ENCODE results near the gene CCDC40. TPM values are rescaled to one million over a fixed set of nuclear protein-coding genes. Genes with fewer than 3 reads are reported as not detected.
"Not testable (repeated sequence)": the region's sequence is repeated elsewhere in the genome, so short reads cannot be mapped to it uniquely, and the experiment has no call there.

CCDC40 gene
- total and polyA plus RNA-seq, 7 donors: 1.4 to 25.8 (median 5.3) TPM; not detected in 2

DNA sequence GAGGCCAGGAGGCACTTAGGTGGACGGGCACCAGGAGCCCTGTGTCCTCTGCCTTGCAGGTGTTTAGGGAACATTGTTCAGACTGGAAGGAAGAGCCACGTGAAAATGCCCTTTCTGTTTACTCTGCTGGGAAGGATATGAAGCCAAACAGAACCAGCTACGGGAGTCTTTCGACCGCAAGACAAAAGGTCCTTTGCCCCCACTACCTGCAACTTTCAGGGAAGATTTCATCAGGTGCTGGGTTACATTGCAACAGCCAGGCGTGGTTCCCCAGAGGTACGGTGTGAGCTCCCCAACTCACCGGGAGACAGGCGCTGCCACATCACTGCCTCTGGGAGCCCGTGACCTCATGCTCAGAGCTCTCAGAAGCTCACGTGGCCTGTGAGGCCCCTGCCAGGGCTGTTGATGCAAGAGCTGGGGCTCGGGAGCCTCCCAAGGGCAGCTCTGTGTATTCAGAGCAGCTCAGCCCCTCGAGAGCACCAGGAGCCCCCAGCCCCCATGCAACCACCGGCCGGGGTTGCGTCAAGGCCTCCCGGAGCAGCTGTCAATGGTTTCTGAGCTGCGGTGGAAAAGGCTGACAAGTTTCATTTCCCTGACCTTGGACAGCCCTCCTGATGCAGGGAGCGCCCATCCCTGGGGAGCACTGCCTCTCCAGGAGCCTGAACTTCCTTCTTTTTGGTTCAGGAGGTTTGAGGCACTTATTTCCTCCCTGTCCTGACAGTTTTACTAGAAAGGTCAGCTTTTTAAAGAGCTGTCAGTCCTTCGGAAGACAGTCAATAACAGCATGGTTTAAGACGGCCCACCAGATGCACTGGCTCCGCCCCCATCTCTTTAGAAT, 42.8 kb upstream of the CCDC40 start:
- TF ChIP-seq POLR2AphosphoS5 (IDR thresholded peaks at IDR 0.05) (peak in 1 of 4 donors; percentile 75), EP300 (IDR thresholded peaks at IDR 0.05) (peak in 1 of 4 donors; percentile 61), POLR2A (IDR thresholded peaks at IDR 0.05) (no peak)
- TF ChIP-seq, protein P1, sequence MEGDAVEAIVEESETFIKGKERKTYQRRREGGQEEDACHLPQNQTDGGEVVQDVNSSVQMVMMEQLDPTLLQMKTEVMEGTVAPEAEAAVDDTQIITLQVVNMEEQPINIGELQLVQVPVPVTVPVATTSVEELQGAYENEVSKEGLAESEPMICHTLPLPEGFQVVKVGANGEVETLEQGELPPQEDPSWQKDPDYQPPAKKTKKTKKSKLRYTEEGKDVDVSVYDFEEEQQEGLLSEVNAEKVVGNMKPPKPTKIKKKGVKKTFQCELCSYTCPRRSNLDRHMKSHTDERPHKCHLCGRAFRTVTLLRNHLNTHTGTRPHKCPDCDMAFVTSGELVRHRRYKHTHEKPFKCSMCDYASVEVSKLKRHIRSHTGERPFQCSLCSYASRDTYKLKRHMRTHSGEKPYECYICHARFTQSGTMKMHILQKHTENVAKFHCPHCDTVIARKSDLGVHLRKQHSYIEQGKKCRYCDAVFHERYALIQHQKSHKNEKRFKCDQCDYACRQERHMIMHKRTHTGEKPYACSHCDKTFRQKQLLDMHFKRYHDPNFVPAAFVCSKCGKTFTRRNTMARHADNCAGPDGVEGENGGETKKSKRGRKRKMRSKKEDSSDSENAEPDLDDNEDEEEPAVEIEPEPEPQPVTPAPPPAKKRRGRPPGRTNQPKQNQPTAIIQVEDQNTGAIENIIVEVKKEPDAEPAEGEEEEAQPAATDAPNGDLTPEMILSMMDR (IDR thresholded peaks at IDR 0.05): no peak
- H3K36me3 ChIP-seq: no peaks in the 10 kb centered on the region
- WGBS, 2 donors: 16 to 36% methylated on average over 22 of the region's 22 CpGs
- H3K27me3 ChIP-seq: no peaks in the 10 kb centered on the region
- peaks cover 3 to 42% (median 34%) of the 10 kb centered on the region in 4 donors for H3K4me1 ChIP-seq
- peak overlapping the region in 1 of 4 donors; percentile 71 for H3K27ac ChIP-seq
- no peak overlapping the region for H3K4me3 ChIP-seq
- DNase-seq: peak; percentile 96
- H3K9me3 ChIP-seq: no peaks in the 10 kb centered on the region
- intact Hi-C loops (cut with DNase I): loop anchor here (2.0 kb wide), 2 partner anchors 43 to 205 kb away; no protein-coding TSS in a partner anchor

DNA sequence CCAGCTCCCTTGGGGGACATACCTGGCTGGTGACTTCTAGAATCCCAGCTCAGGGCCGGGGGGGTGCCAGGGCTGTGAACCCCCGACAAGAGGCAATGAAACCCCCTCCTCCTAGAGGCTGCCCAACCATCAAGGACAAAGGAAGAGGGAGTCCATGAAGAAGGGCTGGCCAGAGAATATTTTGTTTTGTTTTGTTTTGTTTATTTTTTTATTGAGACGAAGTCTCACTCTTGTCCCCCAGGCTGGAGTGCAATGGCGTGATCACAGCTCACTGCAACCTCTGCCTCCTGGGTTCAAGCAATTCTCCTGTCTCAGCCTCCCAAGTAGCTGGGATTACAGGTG, 42.2 kb upstream of the CCDC40 start:
- DNase-seq; H3K9me3 ChIP-seq; H3K4me3 ChIP-seq; H3K27me3 ChIP-seq; H3K36me3 ChIP-seq; intact Hi-C loops (cut with DNase I): not testable (repeated sequence)
- Histone ChIP-seq H3K27ac (peak overlapping the region in 1 of 4 donors; percentile 71), H3K4me1 (peaks cover 3 to 42% (median 34%) of the 10 kb centered on the region in 4 donors)
- 68 to 71% methylated on average over 4 of the region's 4 CpGs for WGBS, 2 donors

DNA sequence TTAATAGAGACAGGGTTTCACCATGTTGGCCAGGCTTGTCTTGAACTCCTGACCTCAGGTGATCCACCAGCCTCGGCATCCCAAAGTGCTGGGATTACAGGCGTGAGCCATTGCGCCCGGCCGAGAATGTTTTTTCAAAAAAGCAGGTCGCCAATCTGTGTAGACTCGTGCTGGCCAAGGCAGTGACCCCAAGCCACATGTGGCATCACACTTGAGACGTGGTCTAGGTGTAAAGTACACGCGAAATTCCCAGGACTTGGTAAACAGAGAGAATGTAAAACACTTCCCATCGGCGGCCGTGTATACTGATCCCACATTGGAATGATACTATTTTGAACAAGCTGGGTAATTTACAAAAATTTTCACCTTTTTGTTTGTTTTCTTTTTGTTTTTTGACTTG, 41.8 kb upstream of the CCDC40 start:
- no peaks in the 10 kb centered on the region for H3K9me3 ChIP-seq
- no peaks in the 10 kb centered on the region for H3K27me3 ChIP-seq
- no peak for TF ChIP-seq POLR2A (IDR thresholded peaks at IDR 0.05)
- no peak for TF ChIP-seq POLR2AphosphoS5 (IDR thresholded peaks at IDR 0.05)
- TF ChIP-seq, protein P1 (IDR thresholded peaks at IDR 0.05): no peak
- no peak for TF ChIP-seq EP300 (IDR thresholded peaks at IDR 0.05)
- intact Hi-C loops (cut with DNase I): no loop called here
- H3K27ac ChIP-seq: no peak overlapping the region
- H3K36me3 ChIP-seq: no peaks in the 10 kb centered on the region
- no peak overlapping the region for H3K4me3 ChIP-seq
- DNase-seq: no peak
- 92 to 95% methylated on average over 13 of the region's 13 CpGs for WGBS, 2 donors
- H3K4me1 ChIP-seq: peaks cover 3 to 42% (median 34%) of the 10 kb centered on the region in 4 donors

DNA sequence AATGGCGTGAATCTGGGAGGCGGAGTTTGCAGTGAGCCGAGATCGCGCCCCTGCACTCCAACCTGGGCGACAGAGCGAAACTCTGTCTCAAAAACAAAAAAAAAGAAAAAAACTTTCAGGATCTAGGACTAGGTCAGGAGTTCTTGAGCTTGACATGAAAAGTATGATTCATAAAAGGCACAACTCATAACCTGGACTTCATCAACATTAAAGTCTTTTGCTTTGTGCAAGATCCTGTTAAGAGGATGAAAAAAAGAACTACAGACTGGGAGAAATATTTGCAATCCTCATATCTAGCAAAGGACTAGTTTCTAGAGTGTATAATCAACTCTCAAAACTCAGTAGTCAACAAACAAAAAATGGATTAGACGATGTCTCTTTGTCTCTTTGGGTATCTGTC, 40.7 kb upstream of the CCDC40 start:
- no peaks in the 10 kb centered on the region for H3K9me3 ChIP-seq
- TF ChIP-seq, protein P1 (IDR thresholded peaks at IDR 0.05): no peak
- no peak for TF ChIP-seq POLR2A (IDR thresholded peaks at IDR 0.05)
- TF ChIP-seq POLR2AphosphoS5 (IDR thresholded peaks at IDR 0.05): no peak
- no peak for TF ChIP-seq EP300 (IDR thresholded peaks at IDR 0.05)
- intact Hi-C loops (cut with DNase I): no loop called here
- WGBS, 2 donors: 89 to 96% methylated on average over 8 of the region's 8 CpGs
- no peak overlapping the region for H3K27ac ChIP-seq
- DNase-seq: no peak
- peaks cover 3 to 36% (median 34%) of the 10 kb centered on the region in 4 donors for H3K4me1 ChIP-seq
- H3K27me3 ChIP-seq: no peaks in the 10 kb centered on the region
- no peak overlapping the region for H3K4me3 ChIP-seq
- H3K36me3 ChIP-seq: no peaks in the 10 kb centered on the region

DNA sequence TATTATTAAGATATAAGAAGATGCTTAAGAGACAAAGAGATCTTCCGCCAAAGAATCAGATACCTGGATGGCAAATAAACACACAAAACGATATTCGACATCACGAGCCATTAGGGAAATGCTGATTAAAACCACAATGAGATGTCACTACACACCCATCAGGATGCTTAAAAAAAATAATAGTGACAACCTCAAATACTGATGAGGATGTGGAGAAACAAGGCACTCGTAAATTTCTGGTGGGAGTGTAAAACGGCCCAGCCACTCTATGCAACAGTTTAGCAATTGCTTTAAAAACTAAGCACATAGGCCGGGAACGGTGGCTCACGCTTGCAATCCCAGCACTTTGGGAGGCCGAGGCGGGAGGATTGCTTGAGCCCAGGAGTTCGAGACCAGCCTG, 40.2 kb upstream of the CCDC40 start:
- no peak overlapping the region for H3K27ac ChIP-seq
- H3K27me3 ChIP-seq: no peaks in the 10 kb centered on the region
- intact Hi-C loops (cut with DNase I): no loop called here
- DNase-seq: no peak
- no peaks in the 10 kb centered on the region for H3K9me3 ChIP-seq
- WGBS, 2 donors: 81 to 87% methylated on average over 12 of the region's 12 CpGs
- TF ChIP-seq, protein P1 (IDR thresholded peaks at IDR 0.05): no peak
- TF ChIP-seq POLR2AphosphoS5 (IDR thresholded peaks at IDR 0.05) (no peak), POLR2A (IDR thresholded peaks at IDR 0.05) (no peak), EP300 (IDR thresholded peaks at IDR 0.05) (no peak)
- H3K4me1 ChIP-seq: peaks cover 3 to 34% (median 30%) of the 10 kb centered on the region in 4 donors
- H3K4me3 ChIP-seq: no peak overlapping the region
- H3K36me3 ChIP-seq: no peaks in the 10 kb centered on the region
